Ramos (cell line): Measurements from ENCODE around the gene SLC29A4.

Source experiments
- in situ Hi-C: fragments of 300-500 bp; cut with MboI; formaldehyde crosslinking; loops from one replicate; pipeline ENCODE4 v1.14.3; 2022; ENCODE audit warnings: low sequenced_read_pairs; ENCODE audit not compliant: unreplicated experiment

The SLC29A4 gene

GRCh38 chr7:5349437-5350173 is 66.9 kb downstream of the SLC29A4 start:
- in situ Hi-C loops, result no loop called here

GRCh38 chr7:5350174-5350463 is 67.4 kb downstream of the SLC29A4 start:
- in situ Hi-C loops, result no loop called here

- in situ Hi-C loops, result no loop called here
Measured at GRCh38 chr7:5350600-5351385, 68.0 kb downstream of the SLC29A4 start.

GRCh38 chr7:5351507-5352265 is 68.9 kb downstream of the SLC29A4 start:
- in situ Hi-C loops, result no loop called here

- in situ Hi-C loops, result no loop called here
Measured at GRCh38 chr7:5352440-5353010, 69.8 kb downstream of the SLC29A4 start.

- in situ Hi-C loops, result no loop called here
Measured at GRCh38 chr7:5354460-5355232, 71.9 kb downstream of the SLC29A4 start.
